ENCODE data around the gene IGLON5.

The IGLON5 gene

DNA sequence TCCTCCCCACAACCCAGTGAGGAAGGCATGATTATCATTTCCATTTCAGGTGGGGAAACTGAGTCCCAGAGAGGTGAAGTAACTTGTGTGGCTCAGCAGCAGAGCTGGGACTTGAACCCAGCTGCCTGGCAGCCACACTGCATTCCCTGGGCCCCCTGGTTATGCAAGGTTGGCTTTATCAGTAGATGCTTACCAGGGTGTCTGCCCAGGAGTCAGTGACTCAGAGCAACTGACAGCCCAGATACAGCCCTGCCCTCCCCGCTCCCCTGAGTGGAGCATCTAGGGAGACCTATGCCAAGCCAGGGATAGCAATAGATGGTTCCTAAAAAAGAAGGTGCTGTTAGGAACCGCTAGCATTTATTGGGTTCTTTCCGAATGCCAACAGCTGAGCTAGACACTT lies 5.9 kb downstream of the IGLON5 start:
- Histone ChIP-seq H3K27me3 (ENCODE audit: control insufficient read depth in 1 of 2, insufficient read depth in 2 of 2, low read length in 2 of 2) (no peaks in the 10 kb centered on the region), H3K9me3 (ENCODE audit: control insufficient read depth in 1 of 2, low read length in 2 of 2) (no peaks in the 10 kb centered on the region), H3K36me3 (ENCODE audit: control insufficient read depth in 1 of 2, insufficient read depth in 2 of 2, low read length in 2 of 2) (no peaks in the 10 kb centered on the region), H3K9ac (ENCODE audit: low read depth in 1 of 2, low read length in 2 of 2) (no peak overlapping the region), H3K4me3 (ENCODE audit: low read depth in 1 of 2, low read length in 2 of 2) (no peak overlapping the region), H3K4me1 (ENCODE audit: control insufficient read depth in 1 of 2, insufficient read depth in 2 of 2, low read length in 2 of 2) (no peaks in the 10 kb centered on the region), H3K27ac (ENCODE audit: low read depth, low read length) (no peak overlapping the region)

DNA sequence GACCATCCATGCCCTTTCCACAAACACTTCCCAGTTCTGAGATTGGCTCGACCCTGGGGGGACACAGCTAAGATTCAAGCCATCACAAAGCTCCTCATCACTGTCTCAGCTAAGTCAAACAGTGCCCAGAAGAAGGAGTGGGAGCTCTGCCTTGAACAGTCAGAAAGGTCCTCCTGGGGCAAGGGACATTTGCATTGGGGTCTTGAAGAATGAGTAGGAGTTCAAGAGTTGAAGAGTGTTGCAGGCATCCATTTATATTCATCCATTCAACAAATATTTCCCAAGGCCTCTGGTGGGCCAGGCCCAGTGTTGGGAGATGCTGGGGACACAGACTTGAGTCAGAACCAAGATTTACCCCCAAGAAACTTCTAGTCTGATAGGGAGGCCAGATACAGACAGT lies 6.5 kb downstream of the IGLON5 start:
- Histone ChIP-seq H3K36me3 (ENCODE audit: control insufficient read depth in 1 of 2, insufficient read depth in 2 of 2, low read length in 2 of 2) (no peaks in the 10 kb centered on the region), H3K27me3 (ENCODE audit: control insufficient read depth in 1 of 2, insufficient read depth in 2 of 2, low read length in 2 of 2) (no peaks in the 10 kb centered on the region), H3K27ac (ENCODE audit: low read depth, low read length) (no peak overlapping the region), H3K4me3 (ENCODE audit: low read depth in 1 of 2, low read length in 2 of 2) (no peak overlapping the region), H3K9me3 (ENCODE audit: control insufficient read depth in 1 of 2, low read length in 2 of 2) (no peaks in the 10 kb centered on the region), H3K4me1 (ENCODE audit: control insufficient read depth in 1 of 2, insufficient read depth in 2 of 2, low read length in 2 of 2) (no peaks in the 10 kb centered on the region), H3K9ac (ENCODE audit: low read depth in 1 of 2, low read length in 2 of 2) (no peak overlapping the region)

DNA sequence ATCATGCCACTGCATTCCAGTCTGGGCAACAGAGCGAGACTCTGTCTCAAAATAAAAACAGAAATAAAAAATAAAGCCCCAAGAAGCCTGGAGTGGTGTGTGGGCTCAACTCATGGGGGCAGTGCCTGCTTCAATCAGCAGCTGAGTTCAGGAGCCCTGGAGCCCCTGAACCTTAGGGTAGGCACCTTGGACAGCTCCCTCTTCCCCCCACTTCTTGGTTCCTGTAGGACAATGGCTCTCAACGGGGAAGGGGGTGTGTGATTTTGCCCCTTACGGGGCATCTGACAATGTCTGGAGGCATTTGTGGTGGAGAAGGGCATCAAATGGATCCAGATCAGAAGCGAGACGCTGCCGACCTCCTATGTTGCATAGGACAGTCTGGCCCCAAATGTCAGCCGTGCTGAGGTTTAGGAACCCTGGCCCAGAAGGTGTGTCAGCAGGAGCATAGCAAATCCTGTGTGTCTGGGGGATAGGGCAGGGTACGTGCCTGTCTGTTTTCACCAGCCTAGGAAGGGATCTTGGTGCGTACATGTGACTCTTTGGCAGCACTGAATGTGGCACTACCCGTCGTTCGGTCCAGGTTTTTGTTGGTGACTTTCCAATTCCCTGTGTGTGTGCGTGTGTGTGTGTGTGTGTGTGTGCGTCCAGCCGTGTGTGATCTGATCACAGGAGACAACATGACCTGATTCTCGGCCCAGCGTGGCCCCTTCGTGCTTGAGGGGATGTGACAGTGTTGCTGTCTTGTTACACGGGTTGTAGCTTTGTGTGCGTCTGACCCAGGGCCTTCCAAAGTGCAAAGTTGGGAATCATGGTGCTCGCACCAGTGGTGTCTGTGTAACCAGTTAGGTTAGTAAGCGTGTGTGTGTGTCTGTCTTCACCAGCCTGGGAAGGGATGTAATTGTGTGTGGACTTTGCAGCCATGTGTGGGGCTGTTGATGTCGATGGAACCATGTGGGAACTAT lies 7.5 kb downstream of the IGLON5 start:
- no peaks in the 10 kb centered on the region for H3K4me1 ChIP-seq (ENCODE audit: control insufficient read depth in 1 of 2, insufficient read depth in 2 of 2, low read length in 2 of 2)
- H3K36me3 ChIP-seq (ENCODE audit: control insufficient read depth in 1 of 2, insufficient read depth in 2 of 2, low read length in 2 of 2): no peaks in the 10 kb centered on the region
- H3K9ac ChIP-seq (ENCODE audit: low read depth in 1 of 2, low read length in 2 of 2): no peak overlapping the region
- H3K27me3 ChIP-seq (ENCODE audit: control insufficient read depth in 1 of 2, insufficient read depth in 2 of 2, low read length in 2 of 2): no peaks in the 10 kb centered on the region
- H3K9me3 ChIP-seq (ENCODE audit: control insufficient read depth in 1 of 2, low read length in 2 of 2): no peaks in the 10 kb centered on the region
- H3K27ac ChIP-seq (ENCODE audit: low read depth, low read length): no peak overlapping the region
- H3K4me3 ChIP-seq (ENCODE audit: low read depth in 1 of 2, low read length in 2 of 2): no peak overlapping the region

DNA sequence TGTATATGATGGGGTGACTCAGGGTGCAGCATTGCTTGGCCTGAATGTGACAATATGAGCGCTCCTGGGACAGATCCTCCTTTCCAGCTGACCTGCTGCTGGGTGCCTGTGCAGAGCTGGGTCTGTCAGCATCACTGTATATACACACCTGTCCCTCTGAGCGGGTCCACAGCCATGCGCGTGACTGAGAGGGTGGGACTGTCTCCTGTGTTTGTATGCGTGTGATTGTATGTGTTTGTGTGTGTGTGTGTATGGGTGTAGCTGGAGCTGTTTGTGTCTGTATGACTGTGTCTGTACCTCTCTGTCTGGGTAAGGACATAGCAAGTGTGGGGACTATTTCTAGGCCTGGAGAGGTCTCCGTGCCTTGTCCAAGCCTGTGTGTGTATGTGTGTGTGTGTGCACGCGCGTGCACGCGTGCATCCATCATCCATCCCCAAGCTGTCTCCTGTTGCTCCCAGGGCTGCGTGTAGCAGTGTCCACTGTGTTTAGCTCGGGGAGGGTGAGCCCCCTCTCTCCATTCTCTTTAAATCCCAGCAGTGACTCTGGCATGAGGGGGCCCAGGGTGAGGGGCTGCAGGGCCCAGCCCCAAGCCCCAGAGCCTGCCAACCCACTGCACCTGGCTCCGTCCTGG lies 8.3 kb downstream of the IGLON5 start:
- H3K36me3 ChIP-seq (ENCODE audit: control insufficient read depth in 1 of 2, insufficient read depth in 2 of 2, low read length in 2 of 2): no peaks in the 10 kb centered on the region
- H3K4me1 ChIP-seq (ENCODE audit: control insufficient read depth in 1 of 2, insufficient read depth in 2 of 2, low read length in 2 of 2): no peaks in the 10 kb centered on the region
- no peaks in the 10 kb centered on the region for H3K9me3 ChIP-seq (ENCODE audit: control insufficient read depth in 1 of 2, low read length in 2 of 2)
- no peak overlapping the region for H3K9ac ChIP-seq (ENCODE audit: low read depth in 1 of 2, low read length in 2 of 2)
- no peak overlapping the region for H3K4me3 ChIP-seq (ENCODE audit: low read depth in 1 of 2, low read length in 2 of 2)
- no peak overlapping the region for H3K27ac ChIP-seq (ENCODE audit: low read depth, low read length)
- H3K27me3 ChIP-seq (ENCODE audit: control insufficient read depth in 1 of 2, insufficient read depth in 2 of 2, low read length in 2 of 2): no peaks in the 10 kb centered on the region

DNA sequence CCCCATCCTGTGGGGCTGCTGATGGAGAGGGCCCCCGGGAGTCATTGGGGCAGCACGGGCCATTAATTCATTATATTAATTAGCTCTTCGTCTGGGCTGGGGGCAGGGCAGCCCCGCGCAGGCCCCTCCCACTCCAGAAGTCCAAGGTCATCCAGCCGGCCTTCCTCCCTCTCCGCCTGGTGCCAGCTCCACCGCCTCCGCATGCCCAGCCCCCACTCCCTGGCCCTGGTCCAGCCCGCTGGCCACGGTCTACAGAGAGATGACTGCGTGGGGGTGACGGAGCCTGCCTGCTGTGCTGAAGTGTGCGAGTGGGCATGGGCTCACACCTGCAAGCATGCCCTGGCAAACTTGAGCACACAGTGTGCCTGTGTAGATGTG lies 8.8 kb downstream of the IGLON5 start:
- Histone ChIP-seq H3K4me3 (ENCODE audit: low read depth in 1 of 2, low read length in 2 of 2) (no peak overlapping the region), H3K36me3 (ENCODE audit: control insufficient read depth in 1 of 2, insufficient read depth in 2 of 2, low read length in 2 of 2) (no peaks in the 10 kb centered on the region), H3K27ac (ENCODE audit: low read depth, low read length) (no peak overlapping the region), H3K4me1 (ENCODE audit: control insufficient read depth in 1 of 2, insufficient read depth in 2 of 2, low read length in 2 of 2) (no peaks in the 10 kb centered on the region), H3K27me3 (ENCODE audit: control insufficient read depth in 1 of 2, insufficient read depth in 2 of 2, low read length in 2 of 2) (no peaks in the 10 kb centered on the region), H3K9me3 (ENCODE audit: control insufficient read depth in 1 of 2, low read length in 2 of 2) (no peaks in the 10 kb centered on the region), H3K9ac (ENCODE audit: low read depth in 1 of 2, low read length in 2 of 2) (no peak overlapping the region)

DNA sequence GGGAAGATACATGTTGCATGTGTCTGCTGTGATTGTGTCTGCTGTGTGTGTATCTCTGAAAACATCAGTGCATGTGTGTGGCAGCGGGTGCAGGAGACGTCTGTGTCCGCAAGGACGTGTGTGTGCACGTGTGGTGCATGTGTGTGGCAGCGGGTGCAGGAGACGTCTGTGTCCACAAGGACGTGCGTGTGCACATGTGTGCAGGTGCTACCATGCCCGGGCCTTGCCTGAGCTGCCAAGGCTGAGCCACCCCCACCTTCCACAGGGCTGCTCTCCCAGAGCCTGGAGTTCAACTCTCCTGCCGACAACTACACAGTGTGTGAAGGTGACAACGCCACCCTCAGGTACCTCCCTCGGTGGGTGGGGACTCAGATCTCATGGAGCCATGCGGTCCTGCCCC lies 10.4 kb downstream of the IGLON5 start:
- Histone ChIP-seq H3K36me3 (ENCODE audit: control insufficient read depth in 1 of 2, insufficient read depth in 2 of 2, low read length in 2 of 2) (no peaks in the 10 kb centered on the region), H3K4me1 (ENCODE audit: control insufficient read depth in 1 of 2, insufficient read depth in 2 of 2, low read length in 2 of 2) (no peaks in the 10 kb centered on the region), H3K4me3 (ENCODE audit: low read depth in 1 of 2, low read length in 2 of 2) (no peak overlapping the region), H3K9me3 (ENCODE audit: control insufficient read depth in 1 of 2, low read length in 2 of 2) (no peaks in the 10 kb centered on the region), H3K27me3 (ENCODE audit: control insufficient read depth in 1 of 2, insufficient read depth in 2 of 2, low read length in 2 of 2) (peaks cover 0 to 10% of the 10 kb centered on the region in 2 donors), H3K27ac (ENCODE audit: low read depth, low read length) (no peak overlapping the region), H3K9ac (ENCODE audit: low read depth in 1 of 2, low read length in 2 of 2) (no peak overlapping the region)

DNA sequence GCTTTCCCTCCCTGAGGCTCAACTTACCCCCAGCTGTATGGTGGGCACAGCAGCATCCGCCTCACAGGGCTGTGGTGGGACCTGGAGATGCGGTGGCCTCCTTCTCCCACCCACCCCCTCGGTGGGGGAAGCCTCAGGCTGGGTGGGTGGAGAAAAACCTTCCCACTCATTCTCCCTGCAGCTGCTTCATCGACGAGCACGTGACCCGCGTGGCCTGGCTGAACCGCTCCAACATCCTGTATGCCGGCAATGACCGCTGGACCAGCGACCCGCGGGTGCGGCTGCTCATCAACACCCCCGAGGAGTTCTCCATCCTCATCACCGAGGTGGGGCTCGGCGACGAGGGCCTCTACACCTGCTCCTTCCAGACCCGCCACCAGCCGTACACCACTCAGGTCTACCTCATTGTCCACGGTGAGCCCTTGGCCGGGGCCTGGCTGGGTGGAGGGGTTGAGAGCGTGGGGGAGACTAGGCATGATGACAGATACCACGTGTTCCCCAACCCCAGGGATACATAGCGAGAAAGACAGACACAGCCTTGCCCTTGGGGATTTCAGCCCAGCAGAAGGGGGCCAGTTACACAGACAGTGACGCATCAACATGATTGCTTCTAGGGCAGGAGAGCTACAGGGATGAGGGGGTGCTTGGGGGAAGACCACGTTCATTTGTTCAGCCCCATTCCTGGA lies 12.2 kb downstream of the IGLON5 start:
- no peaks in the 10 kb centered on the region for H3K36me3 ChIP-seq (ENCODE audit: control insufficient read depth in 1 of 2, insufficient read depth in 2 of 2, low read length in 2 of 2)
- H3K9me3 ChIP-seq (ENCODE audit: control insufficient read depth in 1 of 2, low read length in 2 of 2): no peaks in the 10 kb centered on the region
- H3K9ac ChIP-seq (ENCODE audit: low read depth in 1 of 2, low read length in 2 of 2): no peak overlapping the region
- H3K27me3 ChIP-seq (ENCODE audit: control insufficient read depth in 1 of 2, insufficient read depth in 2 of 2, low read length in 2 of 2): peaks cover 7 to 18% of the 10 kb centered on the region in 2 donors
- H3K27ac ChIP-seq (ENCODE audit: low read depth, low read length): no peak overlapping the region
- no peak overlapping the region for H3K4me3 ChIP-seq (ENCODE audit: low read depth in 1 of 2, low read length in 2 of 2)
- no peaks in the 10 kb centered on the region for H3K4me1 ChIP-seq (ENCODE audit: control insufficient read depth in 1 of 2, insufficient read depth in 2 of 2, low read length in 2 of 2)

DNA sequence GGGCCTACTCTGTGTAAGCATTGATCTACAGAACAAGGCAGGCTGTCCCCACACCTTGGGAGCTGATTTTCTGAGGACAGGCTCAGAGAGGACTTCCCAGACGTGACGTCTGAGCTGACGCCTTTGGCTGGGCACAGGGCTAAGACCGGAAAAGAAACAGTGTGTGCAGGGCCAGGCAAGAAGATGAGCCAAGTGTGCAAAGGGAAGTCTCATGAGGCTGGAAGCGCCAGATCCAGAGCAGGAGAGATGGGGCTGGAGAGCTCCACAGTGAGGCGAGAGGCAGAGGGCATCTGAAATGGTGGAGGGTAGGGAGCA lies 12.7 kb downstream of the IGLON5 start:
- Histone ChIP-seq H3K4me1 (ENCODE audit: control insufficient read depth in 1 of 2, insufficient read depth in 2 of 2, low read length in 2 of 2) (no peaks in the 10 kb centered on the region), H3K36me3 (ENCODE audit: control insufficient read depth in 1 of 2, insufficient read depth in 2 of 2, low read length in 2 of 2) (no peaks in the 10 kb centered on the region), H3K4me3 (ENCODE audit: low read depth in 1 of 2, low read length in 2 of 2) (no peak overlapping the region), H3K9me3 (ENCODE audit: control insufficient read depth in 1 of 2, low read length in 2 of 2) (no peaks in the 10 kb centered on the region), H3K27me3 (ENCODE audit: control insufficient read depth in 1 of 2, insufficient read depth in 2 of 2, low read length in 2 of 2) (peaks cover 7 to 18% of the 10 kb centered on the region in 2 donors), H3K9ac (ENCODE audit: low read depth in 1 of 2, low read length in 2 of 2) (no peak overlapping the region), H3K27ac (ENCODE audit: low read depth, low read length) (no peak overlapping the region)

DNA sequence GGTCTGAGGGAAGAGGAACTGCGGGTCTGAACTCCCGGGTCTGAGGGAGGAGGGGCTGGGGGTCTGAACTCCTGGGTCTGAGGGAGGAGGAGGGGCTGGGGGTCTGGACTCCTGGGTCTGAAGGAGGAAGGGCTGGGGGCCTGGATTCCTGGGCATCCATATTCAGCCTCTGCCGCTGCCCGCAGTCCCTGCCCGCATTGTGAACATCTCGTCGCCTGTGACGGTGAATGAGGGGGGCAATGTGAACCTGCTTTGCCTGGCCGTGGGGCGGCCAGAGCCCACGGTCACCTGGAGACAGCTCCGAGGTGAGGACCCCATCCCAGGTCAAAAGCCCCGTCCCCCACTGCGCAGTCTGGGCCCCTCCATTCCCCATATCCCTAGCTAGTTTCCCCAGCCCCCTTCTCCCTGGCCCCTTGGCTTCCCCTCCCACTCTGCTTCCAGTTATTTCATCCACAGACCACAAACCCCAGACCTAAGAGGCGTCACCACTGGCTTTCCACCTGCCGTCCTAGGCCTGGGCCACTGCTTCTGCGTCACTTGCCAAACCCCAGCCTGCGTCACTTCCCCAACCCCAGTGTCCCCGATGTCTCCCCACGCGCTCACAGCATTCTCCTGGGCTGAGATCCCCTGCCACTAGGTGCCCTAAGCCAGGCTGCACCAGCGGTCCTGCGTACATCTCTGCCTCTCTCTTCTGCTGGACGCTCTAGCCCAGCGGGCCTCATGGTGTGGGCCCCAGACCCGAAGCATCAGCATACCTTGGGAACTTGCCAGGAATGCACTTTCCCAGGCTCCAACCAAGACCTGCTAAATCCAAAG lies 13.9 kb downstream of the IGLON5 start:
- H3K4me3 ChIP-seq (ENCODE audit: low read depth in 1 of 2, low read length in 2 of 2): no peak overlapping the region
- no peak overlapping the region for H3K27ac ChIP-seq (ENCODE audit: low read depth, low read length)
- peaks cover 7 to 18% of the 10 kb centered on the region in 2 donors for H3K27me3 ChIP-seq (ENCODE audit: control insufficient read depth in 1 of 2, insufficient read depth in 2 of 2, low read length in 2 of 2)
- no peaks in the 10 kb centered on the region for H3K36me3 ChIP-seq (ENCODE audit: control insufficient read depth in 1 of 2, insufficient read depth in 2 of 2, low read length in 2 of 2)
- H3K9me3 ChIP-seq (ENCODE audit: control insufficient read depth in 1 of 2, low read length in 2 of 2): no peaks in the 10 kb centered on the region
- no peak overlapping the region for H3K9ac ChIP-seq (ENCODE audit: low read depth in 1 of 2, low read length in 2 of 2)
- H3K4me1 ChIP-seq (ENCODE audit: control insufficient read depth in 1 of 2, insufficient read depth in 2 of 2, low read length in 2 of 2): no peaks in the 10 kb centered on the region

Data from duodenal mucosa (tissue), 2 donors.